ENCODE results near the gene JAM3. TPM values are rescaled to one million over a fixed set of nuclear protein-coding genes. Genes with fewer than 3 reads are reported as not detected.

The JAM3 gene
- total and polyA plus RNA-seq, 8 donors = 4.0 to 83.4 (median 20.0) TPM

- H3K27ac ChIP-seq = peak overlapping the region; percentile 78 to 93 (median 85)
- 11 to 16% (median 14%) methylated on average over 14 to 41 of the region's 41 CpGs for WGBS, 5 donors
- H3K9me3 ChIP-seq = no peaks in the 10 kb centered on the region
- H3K4me1 ChIP-seq = peaks cover 0 to 36% (median 18%) of the 10 kb centered on the region in 4 donors
- TF ChIP-seq EP300 (IDR thresholded peaks at IDR 0.05) (no peak), POLR2AphosphoS5 (IDR thresholded peaks at IDR 0.05) (no peak), POLR2A (IDR thresholded peaks at IDR 0.05) (no peak)
- TF ChIP-seq, protein P1, sequence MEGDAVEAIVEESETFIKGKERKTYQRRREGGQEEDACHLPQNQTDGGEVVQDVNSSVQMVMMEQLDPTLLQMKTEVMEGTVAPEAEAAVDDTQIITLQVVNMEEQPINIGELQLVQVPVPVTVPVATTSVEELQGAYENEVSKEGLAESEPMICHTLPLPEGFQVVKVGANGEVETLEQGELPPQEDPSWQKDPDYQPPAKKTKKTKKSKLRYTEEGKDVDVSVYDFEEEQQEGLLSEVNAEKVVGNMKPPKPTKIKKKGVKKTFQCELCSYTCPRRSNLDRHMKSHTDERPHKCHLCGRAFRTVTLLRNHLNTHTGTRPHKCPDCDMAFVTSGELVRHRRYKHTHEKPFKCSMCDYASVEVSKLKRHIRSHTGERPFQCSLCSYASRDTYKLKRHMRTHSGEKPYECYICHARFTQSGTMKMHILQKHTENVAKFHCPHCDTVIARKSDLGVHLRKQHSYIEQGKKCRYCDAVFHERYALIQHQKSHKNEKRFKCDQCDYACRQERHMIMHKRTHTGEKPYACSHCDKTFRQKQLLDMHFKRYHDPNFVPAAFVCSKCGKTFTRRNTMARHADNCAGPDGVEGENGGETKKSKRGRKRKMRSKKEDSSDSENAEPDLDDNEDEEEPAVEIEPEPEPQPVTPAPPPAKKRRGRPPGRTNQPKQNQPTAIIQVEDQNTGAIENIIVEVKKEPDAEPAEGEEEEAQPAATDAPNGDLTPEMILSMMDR (IDR thresholded peaks at IDR 0.05) = no peak
- peaks cover 0 to 48% (median 17%) of the 10 kb centered on the region in 3 donors for H3K27me3 ChIP-seq
- peak in 1 of 2 donors; percentile 64 for DNase-seq
- H3K36me3 ChIP-seq = no peaks in the 10 kb centered on the region
- intact Hi-C loops (cut with DNase I; ENCODE audit: low total_unique reads) = no loop called here
- H3K4me3 ChIP-seq = peak overlapping the region; percentile 63 to 73 (median 70)
These were observed 812 bp downstream of the JAM3 start for GRCh38 chr11:134069426-134070341.

GRCh38 chr11:134070342-134070845 is 1.5 kb downstream of the JAM3 start:
- H3K27ac ChIP-seq = peak overlapping the region in 1 of 5 donors; percentile 93

GRCh38 chr11:134071306-134071705 is 2.4 kb downstream of the JAM3 start:
- Histone ChIP-seq H3K4me1 (peaks cover 0 to 36% (median 18%) of the 10 kb centered on the region in 4 donors), H3K4me3 (no peak overlapping the region), H3K27me3 (peaks cover 0 to 39% (median 17%) of the 10 kb centered on the region in 3 donors), H3K27ac (no peak overlapping the region), H3K36me3 (no peaks in the 10 kb centered on the region), H3K9me3 (no peaks in the 10 kb centered on the region)
- no peak for DNase-seq
- no peak for TF ChIP-seq EP300 (IDR thresholded peaks at IDR 0.05)
- TF ChIP-seq POLR2A (IDR thresholded peaks at IDR 0.05) = no peak
- TF ChIP-seq POLR2AphosphoS5 (IDR thresholded peaks at IDR 0.05) = no peak
- TF ChIP-seq, protein P1 (IDR thresholded peaks at IDR 0.05) = no peak
- intact Hi-C loops (cut with DNase I; ENCODE audit: low total_unique reads) = no loop called here
- WGBS, 5 donors = 56 to 72% (median 67%) methylated on average over 3 of the region's 3 CpGs

More at GRCh38 chr11:134070342-134070845, 1.5 kb downstream of the JAM3 start:
- H3K9me3 ChIP-seq = no peaks in the 10 kb centered on the region
- intact Hi-C loops (cut with DNase I; ENCODE audit: low total_unique reads) = no loop called here
- WGBS, 5 donors = 51 to 71% (median 67%) methylated on average over 6 of the region's 6 CpGs
- H3K4me3 ChIP-seq = no peak overlapping the region
- DNase-seq = no peak
- H3K4me1 ChIP-seq = peaks cover 0 to 36% (median 18%) of the 10 kb centered on the region in 4 donors
- H3K36me3 ChIP-seq = no peaks in the 10 kb centered on the region
- TF ChIP-seq EP300 (IDR thresholded peaks at IDR 0.05) (no peak), POLR2AphosphoS5 (IDR thresholded peaks at IDR 0.05) (no peak), POLR2A (IDR thresholded peaks at IDR 0.05) (no peak)
- H3K27me3 ChIP-seq = peaks cover 0 to 48% (median 17%) of the 10 kb centered on the region in 3 donors

- Histone ChIP-seq H3K4me3 (no peak overlapping the region), H3K9me3 (no peaks in the 10 kb centered on the region), H3K4me1 (peaks cover 0 to 36% (median 18%) of the 10 kb centered on the region in 4 donors), H3K36me3 (no peaks in the 10 kb centered on the region), H3K27ac (no peak overlapping the region), H3K27me3 (peaks cover 0 to 33% (median 17%) of the 10 kb centered on the region in 3 donors)
- TF ChIP-seq EP300 (IDR thresholded peaks at IDR 0.05) (no peak), POLR2AphosphoS5 (IDR thresholded peaks at IDR 0.05) (no peak), POLR2A (IDR thresholded peaks at IDR 0.05) (no peak)
- TF ChIP-seq, protein P1 (IDR thresholded peaks at IDR 0.05) = no peak
- DNase-seq = no peak
- WGBS, 5 donors = 86 to 92% (median 90%) methylated on average over 3 of the region's 3 CpGs
- intact Hi-C loops (cut with DNase I; ENCODE audit: low total_unique reads) = no loop called here
These were observed 3.0 kb downstream of the JAM3 start for GRCh38 chr11:134071766-134072402.
